ENCODE measurements around the gene CALY. TPM values are rescaled to one million over a fixed set of nuclear protein-coding genes. Genes with fewer than 3 reads are reported as not detected.

CALY gene
- total and polyA plus RNA-seq, 4 donors, result not detected

DNA sequence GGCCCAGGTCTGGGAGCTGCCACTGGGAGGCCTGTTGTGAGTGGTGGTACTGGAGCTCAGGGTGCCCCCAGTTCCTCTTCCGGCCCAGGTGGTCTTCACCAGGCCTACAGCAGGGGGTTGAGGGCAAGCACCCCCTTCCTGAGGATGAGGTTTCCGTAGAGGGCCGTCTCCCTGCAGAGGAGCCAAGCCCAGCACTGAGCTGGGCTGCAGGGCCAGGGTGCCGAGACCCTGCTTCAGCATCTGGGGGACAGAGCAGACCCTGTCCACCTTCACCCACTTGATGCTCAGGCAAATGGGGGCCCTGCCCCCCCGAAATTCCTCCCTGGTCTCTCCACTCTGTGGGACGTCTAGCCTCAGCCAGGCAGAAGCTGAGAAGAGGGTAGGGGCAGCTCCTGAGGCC lies 18.6 kb upstream of the CALY start:
- Histone ChIP-seq H3K9ac (ENCODE audit: insufficient read depth in 1 of 2, low read length in 2 of 2) (no peak overlapping the region), H3K4me3 (no peak overlapping the region), H3K9me3 (ENCODE audit: control insufficient read depth in 4 of 4, insufficient read depth in 3 of 4, low read length in 3 of 4) (no peaks in the 10 kb centered on the region), H3K4me1 (ENCODE audit: control insufficient read depth in 5 of 5, insufficient read depth in 5 of 5, low read length in 5 of 5) (peaks cover 0 to 10% (median 0%) of the 10 kb centered on the region in 5 donors), H3K36me3 (ENCODE audit: control insufficient read depth in 4 of 4, insufficient read depth in 4 of 4, low read length in 4 of 4) (peaks cover 0 to 6% (median 0%) of the 10 kb centered on the region in 4 donors), H3K27me3 (ENCODE audit: control insufficient read depth in 3 of 3, insufficient read depth in 3 of 3, low read length in 2 of 3) (no peaks in the 10 kb centered on the region), H3K27ac (ENCODE audit: low read depth in 1 of 2, low read length in 1 of 2) (no peak overlapping the region)
- TF ChIP-seq, protein P1, sequence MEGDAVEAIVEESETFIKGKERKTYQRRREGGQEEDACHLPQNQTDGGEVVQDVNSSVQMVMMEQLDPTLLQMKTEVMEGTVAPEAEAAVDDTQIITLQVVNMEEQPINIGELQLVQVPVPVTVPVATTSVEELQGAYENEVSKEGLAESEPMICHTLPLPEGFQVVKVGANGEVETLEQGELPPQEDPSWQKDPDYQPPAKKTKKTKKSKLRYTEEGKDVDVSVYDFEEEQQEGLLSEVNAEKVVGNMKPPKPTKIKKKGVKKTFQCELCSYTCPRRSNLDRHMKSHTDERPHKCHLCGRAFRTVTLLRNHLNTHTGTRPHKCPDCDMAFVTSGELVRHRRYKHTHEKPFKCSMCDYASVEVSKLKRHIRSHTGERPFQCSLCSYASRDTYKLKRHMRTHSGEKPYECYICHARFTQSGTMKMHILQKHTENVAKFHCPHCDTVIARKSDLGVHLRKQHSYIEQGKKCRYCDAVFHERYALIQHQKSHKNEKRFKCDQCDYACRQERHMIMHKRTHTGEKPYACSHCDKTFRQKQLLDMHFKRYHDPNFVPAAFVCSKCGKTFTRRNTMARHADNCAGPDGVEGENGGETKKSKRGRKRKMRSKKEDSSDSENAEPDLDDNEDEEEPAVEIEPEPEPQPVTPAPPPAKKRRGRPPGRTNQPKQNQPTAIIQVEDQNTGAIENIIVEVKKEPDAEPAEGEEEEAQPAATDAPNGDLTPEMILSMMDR (IDR thresholded peaks at IDR 0.05; ENCODE audit: control extremely low read depth, extremely low read depth), result no peak
- ATAC-seq (ENCODE audit: insufficient read depth, low FRiP score) (no peak), DNase-seq (no peak)
- 94% methylated on average over 6 of the region's 6 CpGs for WGBS, 2 donors

DNA sequence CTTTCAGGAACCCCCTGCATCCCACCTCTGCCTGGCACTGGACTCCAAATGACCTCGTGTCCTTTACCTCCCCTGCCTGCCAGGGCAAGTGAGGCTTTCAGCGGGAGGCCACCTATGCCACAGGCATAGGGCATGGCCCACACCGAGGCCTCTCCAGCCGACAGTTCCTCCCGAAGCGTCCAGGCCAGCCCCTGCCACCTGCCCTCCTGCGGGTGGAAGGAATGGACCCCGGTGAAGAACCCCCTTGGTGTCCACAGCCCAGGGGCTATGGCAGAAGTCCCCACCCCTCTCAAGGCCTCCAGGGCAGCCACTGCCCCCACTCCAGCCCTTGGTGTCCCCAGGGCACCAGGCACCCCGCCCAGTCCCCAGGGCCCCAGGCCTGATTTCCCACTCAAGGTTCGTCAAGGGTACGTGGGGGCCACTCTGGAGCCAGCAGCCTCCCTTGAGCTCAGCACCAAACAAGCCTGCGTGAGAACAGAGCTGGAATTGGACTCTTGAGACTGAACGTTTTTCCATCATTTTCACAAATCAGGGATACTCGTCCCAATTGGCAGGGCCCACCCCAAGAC lies 18.1 kb upstream of the CALY start:
- Histone ChIP-seq H3K9me3 (ENCODE audit: control insufficient read depth in 4 of 4, insufficient read depth in 3 of 4, low read length in 3 of 4) (no peaks in the 10 kb centered on the region), H3K36me3 (ENCODE audit: control insufficient read depth in 4 of 4, insufficient read depth in 4 of 4, low read length in 4 of 4) (peaks cover 0 to 6% (median 0%) of the 10 kb centered on the region in 4 donors), H3K9ac (ENCODE audit: insufficient read depth in 1 of 2, low read length in 2 of 2) (no peak overlapping the region), H3K4me3 (no peak overlapping the region), H3K27ac (ENCODE audit: low read depth in 1 of 2, low read length in 1 of 2) (no peak overlapping the region), H3K4me1 (ENCODE audit: control insufficient read depth in 5 of 5, insufficient read depth in 5 of 5, low read length in 5 of 5) (peaks cover 0 to 10% (median 0%) of the 10 kb centered on the region in 5 donors), H3K27me3 (ENCODE audit: control insufficient read depth in 3 of 3, insufficient read depth in 3 of 3, low read length in 2 of 3) (no peaks in the 10 kb centered on the region)
- DNase-seq, result no peak
- 96% methylated on average over 14 of the region's 14 CpGs for WGBS, 2 donors
- ATAC-seq (ENCODE audit: insufficient read depth, low FRiP score), result no peak
- TF ChIP-seq, protein P1 (IDR thresholded peaks at IDR 0.05; ENCODE audit: control extremely low read depth, extremely low read depth), result no peak

DNA sequence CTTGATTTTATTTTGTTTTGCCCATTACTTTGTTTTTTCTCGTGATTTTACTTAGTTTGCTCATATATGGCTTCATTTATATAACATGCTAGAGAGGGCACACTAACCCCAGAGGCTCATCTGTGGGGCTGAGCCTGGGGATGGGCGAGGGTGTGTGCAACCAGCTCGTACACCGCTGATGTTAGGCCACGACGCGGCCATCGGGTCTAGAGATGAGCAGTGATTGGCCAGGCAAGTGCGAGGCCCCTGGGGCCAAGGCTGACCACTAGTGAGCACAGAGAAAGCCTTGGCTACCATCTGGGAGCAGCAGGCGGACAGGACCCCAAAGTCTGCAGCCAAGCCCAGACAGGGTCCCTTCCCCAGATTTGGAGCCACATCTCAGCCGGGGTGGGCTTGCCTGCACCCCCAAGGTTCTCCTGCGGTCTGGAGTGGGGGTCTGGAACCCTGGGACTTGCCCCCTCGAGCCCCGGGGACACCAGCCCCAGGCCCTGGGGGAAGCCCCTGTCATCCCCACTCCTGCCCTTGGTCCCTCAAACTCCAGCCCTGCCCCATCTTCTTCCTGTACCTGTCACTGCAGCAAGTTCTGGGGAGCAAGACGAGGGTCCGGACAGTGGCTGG lies 17.4 kb upstream of the CALY start:
- no peaks in the 10 kb centered on the region for H3K27me3 ChIP-seq (ENCODE audit: control insufficient read depth in 3 of 3, insufficient read depth in 3 of 3, low read length in 2 of 3)

More for the DNA sequence above, 17.4 kb upstream of the CALY start:
- ATAC-seq (ENCODE audit: insufficient read depth, low FRiP score) (no peak), DNase-seq (no peak)
- no peak overlapping the region for H3K9ac ChIP-seq (ENCODE audit: insufficient read depth in 1 of 2, low read length in 2 of 2)
- no peaks in the 10 kb centered on the region for H3K9me3 ChIP-seq (ENCODE audit: control insufficient read depth in 4 of 4, insufficient read depth in 3 of 4, low read length in 3 of 4)
- TF ChIP-seq, protein P1 (IDR thresholded peaks at IDR 0.05; ENCODE audit: control extremely low read depth, extremely low read depth), result no peak
- peaks cover 0 to 6% (median 0%) of the 10 kb centered on the region in 4 donors for H3K36me3 ChIP-seq (ENCODE audit: control insufficient read depth in 4 of 4, insufficient read depth in 4 of 4, low read length in 4 of 4)
- H3K27ac ChIP-seq (ENCODE audit: low read depth in 1 of 2, low read length in 1 of 2), result no peak overlapping the region
- H3K4me1 ChIP-seq (ENCODE audit: control insufficient read depth in 5 of 5, insufficient read depth in 5 of 5, low read length in 5 of 5), result peaks cover 0 to 10% (median 0%) of the 10 kb centered on the region in 5 donors
- H3K4me3 ChIP-seq, result no peak overlapping the region
- 86 to 92% methylated on average over 15 to 16 of the region's 16 CpGs for WGBS, 2 donors

All from lung (tissue), 12 donors.